SK-N-SH (cell line): ENCODE measurements around the gene ATPAF2. TPM values are rescaled to one million over a fixed set of nuclear protein-coding genes. Genes with fewer than 3 reads are reported as not detected.

ENCODE experiments used
- CTCF ChIA-PET: fragments of 300-600, 350-600 bp; formaldehyde crosslinking; extraction: SDS; loops from one replicate; lab custom pipeline; 2021; lab: Yijun Ruan, JAX
- POLR2A ChIA-PET: fragments of 350-600 bp; sonication (Branson Sonifier 250); formaldehyde crosslinking; extraction: SDS; loops from one replicate; lab custom pipeline; 2020; ENCODE audit warnings: antibody characterized with exemption, inconsistent platforms; lab: Yijun Ruan, JAX
- DNase-seq: peaks from one replicate; pipeline ENCODE4 v3.0.0; 2012
- H2AFZ ChIP-seq: fragments of 200-600 bp; sonication (generic); 2 replicates; pipeline ENCODE4 v1.8.1; 2016; ENCODE audit warnings: antibody characterized with exemption, mild to moderate bottlenecking, low read depth
- H3F3A ChIP-seq: fragments of 200-600 bp; sonication (generic); replicated peaks from 2 replicates; pipeline ENCODE3; 2016; ENCODE audit warnings: antibody characterized with exemption, mild to moderate bottlenecking; ENCODE audit not compliant: insufficient read depth
- H3K27ac ChIP-seq, 2 experiments: fragments of 200-500 bp in 1 of 2; fragments of 200-600 bp in 1 of 2; sonication (Bioruptor generic) in 1 of 2; sonication (generic), shearing (Covaris generic) in 1 of 2; 2 replicates each; pipeline versions ENCODE4 v1.5.1 to v1.6.1; 2014 to 2016; ENCODE audit warnings: low read depth in 2 of 2, inconsistent platforms in 1 of 2, low read length in 1 of 2, mild to moderate bottlenecking in 1 of 2, mixed read lengths in 1 of 2
- H3K27me3 ChIP-seq: fragments of 200-600 bp; sonication (generic), shearing (Covaris generic); 2 replicates; pipeline ENCODE4 v1.6.1; 2016; ENCODE audit warnings: mixed run types; ENCODE audit not compliant: insufficient read depth
- H3K36me3 ChIP-seq, 2 experiments: fragments of 200-500 bp in 1 of 2; fragments of 200-600 bp in 1 of 2; sonication (Bioruptor generic) in 1 of 2; sonication (generic) in 1 of 2; replicated peaks in 1 of 2; 2 replicates each; pipeline versions ENCODE3 to v1.5.1; 2014 to 2016; ENCODE audit warnings: low read length in 1 of 2, mild to moderate bottlenecking in 1 of 2; ENCODE audit not compliant: insufficient read depth in 2 of 2, control insufficient read depth in 1 of 2
- H3K4me1 ChIP-seq, 2 experiments: fragments of 200-500 bp in 1 of 2; fragments of 200-600 bp in 1 of 2; sonication (Bioruptor generic) in 1 of 2; sonication (generic), shearing (Covaris generic) in 1 of 2; 2 replicates each; pipeline versions ENCODE4 v1.5.1 to v1.6.1; 2014 to 2016; ENCODE audit warnings: low read depth in 1 of 2, low read length in 1 of 2, mixed run types in 1 of 2; ENCODE audit not compliant: insufficient read depth in 2 of 2, control insufficient read depth in 1 of 2
- H3K4me2 ChIP-seq: fragments of 200-600 bp; sonication (generic), shearing (Covaris generic); 2 replicates; pipeline ENCODE4 v1.6.1; 2017; ENCODE audit warnings: mixed run types
- H3K4me3 ChIP-seq, 2 experiments: fragments of 200-500 bp in 1 of 2; fragments of 200-600 bp in 1 of 2; sonication (Bioruptor generic) in 1 of 2; sonication (generic), shearing (Covaris generic) in 1 of 2; 2 replicates each; pipeline versions ENCODE4 v1.5.1 to v1.8.1; 2014 to 2016; ENCODE audit warnings: low read depth in 2 of 2, inconsistent platforms in 1 of 2, low read length in 1 of 2, mild to moderate bottlenecking in 1 of 2, mixed read lengths in 1 of 2, moderate library complexity in 1 of 2
- H3K79me2 ChIP-seq: fragments of 200-600 bp; sonication (generic); 2 replicates; pipeline ENCODE4 v1.8.1; 2017; ENCODE audit warnings: mild to moderate bottlenecking; ENCODE audit not compliant: insufficient read depth
- H3K9ac ChIP-seq: fragments of 200-600 bp; sonication (generic); 2 replicates; pipeline ENCODE4 v1.6.1; 2017; ENCODE audit warnings: mixed run types
- H3K9me2 ChIP-seq: fragments of 200-600 bp; sonication (generic); 2 replicates; pipeline ENCODE4 v1.6.1; 2017; ENCODE audit warnings: mixed run types
- H3K9me3 ChIP-seq: fragments of 200-600 bp; sonication (generic); 2 replicates; pipeline ENCODE4 v1.6.1; 2017; ENCODE audit warnings: mixed run types, mild to moderate bottlenecking, moderate library complexity
- H4K20me1 ChIP-seq: fragments of 200-600 bp; sonication (generic); 2 replicates; pipeline ENCODE4 v1.6.1; 2017; ENCODE audit warnings: mild to moderate bottlenecking, mixed run types; ENCODE audit not compliant: insufficient read depth
- CHD2 ChIP-seq: fragments of 150-350 bp; IDR thresholded peaks from 2 replicates; pipeline ENCODE4 v1.6.1; 2018; ENCODE audit warnings: low read length; ENCODE audit not compliant: partially characterized antibody
- CTCF ChIP-seq: fragments of 200-600 bp; sonication (generic); IDR thresholded peaks from 2 replicates; pipeline ENCODE4 v1.6.1; 2017; ENCODE audit warnings: antibody characterized with exemption, mild to moderate bottlenecking, moderate library complexity
- EP300 ChIP-seq, 2 experiments: IDR thresholded peaks; 2 replicates each; pipeline versions ENCODE4 v1.4.0 to v1.6.1; 2012; ENCODE audit warnings: borderline replicate concordance in 1 of 2, low read depth in 1 of 2, low read length in 1 of 2
- EZH2phosphoT487 ChIP-seq: fragments of 200-600 bp; sonication (generic); IDR thresholded peaks from 2 replicates; pipeline ENCODE4 v1.6.1; 2017; ENCODE audit warnings: low read depth, mixed run types, mild to moderate bottlenecking, antibody characterized with exemption, moderate library complexity, borderline replicate concordance
- GATA2 ChIP-seq: sonication (generic); formaldehyde crosslinking; IDR thresholded peaks from 2 replicates; pipeline ENCODE4 v1.5.0; 2020; ENCODE audit warnings: mild to moderate bottlenecking, missing genetic modification reagents
- JUND ChIP-seq: IDR thresholded peaks from 2 replicates; pipeline ENCODE4 v1.4.0; 2012
- MAX ChIP-seq: IDR thresholded peaks from 2 replicates; pipeline ENCODE4 v1.4.0; 2012; ENCODE audit warnings: low read depth
- MXI1 ChIP-seq: IDR thresholded peaks from 2 replicates; pipeline ENCODE4 v1.6.1; 2012; ENCODE audit warnings: mild to moderate bottlenecking, low read depth, low read length, improper control_type of control experiment
- PBX3 ChIP-seq: IDR thresholded peaks from 2 replicates; pipeline ENCODE4; 2012
- POLR2AphosphoS5 ChIP-seq: IDR thresholded peaks from 2 replicates; pipeline ENCODE4 v1.6.1; 2012; ENCODE audit warnings: low read depth, low read length
- RAD21 ChIP-seq: IDR thresholded peaks from 2 replicates; pipeline ENCODE4 v1.6.1; 2012; ENCODE audit warnings: mild to moderate bottlenecking, low read length
- REST ChIP-seq: IDR thresholded peaks from 2 replicates; pipeline ENCODE4 v1.6.1; 2012; ENCODE audit warnings: mild to moderate bottlenecking, low read depth, low read length, moderate library complexity
- RFX5 ChIP-seq: IDR thresholded peaks from 2 replicates; pipeline ENCODE4 v1.6.1; 2012; ENCODE audit warnings: mild to moderate bottlenecking, improper control_type of control experiment, low read length
- RXRA ChIP-seq: IDR thresholded peaks from 2 replicates; pipeline ENCODE4 v1.4.0; 2012; ENCODE audit warnings: low read depth, mild to moderate bottlenecking, borderline replicate concordance
- SIN3A ChIP-seq: IDR thresholded peaks from 2 replicates; pipeline ENCODE4 v1.6.1; 2012; ENCODE audit warnings: low read depth, mild to moderate bottlenecking, low read length, moderate library complexity, borderline replicate concordance
- TCF12 ChIP-seq: IDR thresholded peaks from 2 replicates; pipeline ENCODE4 v1.4.0; 2012
- USF1 ChIP-seq: IDR thresholded peaks from 2 replicates; pipeline ENCODE4 v1.4.0; 2012; ENCODE audit warnings: low read depth, borderline replicate concordance
- ZBTB33 ChIP-seq: IDR thresholded peaks from 2 replicates; pipeline ENCODE4 v1.4.0; 2012; ENCODE audit warnings: low read depth, borderline replicate concordance
- WGBS: methylation state at CpG from one replicate; pipeline ENCODE4 v1.1.6; 2017; ENCODE audit warnings: low lambda C conversion rate; 5-methylcytosine and 5-hydroxymethylcytosine counted together
- polyA plus RNA-seq, 3 experiments: library from polyadenylated mRNA; depleted of rRNA; stranded (reverse); fragments of >200 nt; gene quantifications; 2 replicates each; pipeline ENCODE4 v1.2.3, GENCODE V29; 2012

ATPAF2 gene
- polyA plus RNA-seq, 1 of the 3 experiments (the other 2 are of a cell fraction) = 20.8 TPM

GRCh38 chr17:18070861-18071340, 31.9 kb upstream of the ATPAF2 start:
- Histone ChIP-seq H3K9ac (no peak overlapping the region), H3K4me3 (no peak overlapping the region), H3K27ac (no peak overlapping the region), H3K4me2 (peak overlapping the region; percentile 19; the same call in 1 of the 2 replicates), H2AFZ (peak overlapping the region; percentile 54; the same call in 1 of the 2 replicates), H3K4me1 (peaks cover 0 to 2% of the 10 kb centered on the region in 2 experiments; a peak in 1 of 4 replicates), H3K36me3 (no peaks in the 10 kb centered on the region), H3K79me2 (no peaks in the 10 kb centered on the region), H4K20me1 (no peaks in the 10 kb centered on the region), H3F3A (peaks cover 4% of the 10 kb centered on the region), H3K9me3 (no peaks in the 10 kb centered on the region), H3K9me2 (no peaks in the 10 kb centered on the region), H3K27me3 (no peaks in the 10 kb centered on the region)
- WGBS = 59% methylated on average over 8 of the region's 8 CpGs
- ChIA-PET CTCF (interaction anchor here (1.5 kb wide), 1 partner anchor 77 kb away, joined by 3 read pairs; no protein-coding TSS in a partner anchor), POLR2A (no interaction called here)
- TF ChIP-seq CTCF (no peak), EP300 (IDR thresholded peaks at IDR 0.05; ENCODE audit: borderline replicate concordance in 1 of 2, low read depth in 1 of 2, low read length in 1 of 2) (no peak), TCF12 (no peak), SIN3A (no peak), RFX5 (no peak)
- no peak for DNase-seq

- CTCF ChIA-PET = interaction anchor here (1.0 kb wide), 1 partner anchor 26 kb away, joined by 3 read pairs; no protein-coding TSS in a partner anchor
- Histone ChIP-seq H3K9ac (no peak overlapping the region), H3K4me2 (no peak overlapping the region), H2AFZ (no peak overlapping the region), H3K79me2 (no peaks in the 10 kb centered on the region), H3K36me3 (peaks cover under 1 to 17% of the 10 kb centered on the region in 2 experiments), H3K4me3 (no peak overlapping the region), H3K27ac (no peak overlapping the region), H3K27me3 (no peaks in the 10 kb centered on the region), H3K9me3 (no peaks in the 10 kb centered on the region), H4K20me1 (no peaks in the 10 kb centered on the region), H3K9me2 (no peaks in the 10 kb centered on the region), H3F3A (peaks cover 4% of the 10 kb centered on the region), H3K4me1 (no peaks in the 10 kb centered on the region)
- no peak for DNase-seq
- POLR2A ChIA-PET = no interaction called here
- WGBS = 89% methylated on average over 2 of the region's 2 CpGs
- TF ChIP-seq PBX3 = no peak
- TF ChIP-seq POLR2AphosphoS5 = no peak
- no peak for TF ChIP-seq REST
- no peak for TF ChIP-seq USF1
- TF ChIP-seq GATA2 (CRISPR knock-in tag) = no peak
- no peak for TF ChIP-seq MXI1
- no peak for TF ChIP-seq RXRA
- TF ChIP-seq EZH2phosphoT487 = no peak
- no peak for TF ChIP-seq RAD21
- TF ChIP-seq CHD2 = no peak
- no peak for TF ChIP-seq MAX
- no peak for TF ChIP-seq SIN3A
- no peak for TF ChIP-seq ZBTB33
- TF ChIP-seq JUND = no peak
Observed at GRCh38 chr17:18069101-18069500, 30.1 kb upstream of the ATPAF2 start.
